ENCODE measurements around the gene COL26A1. TPM values are rescaled to one million over a fixed set of nuclear protein-coding genes. Genes with fewer than 3 reads are reported as not detected.

Gene COL26A1
- total RNA-seq, 2 experiments from 2014 or later, result not detected

- no peak for DNase-seq (ENCODE audit: low spot score)
- Histone ChIP-seq H2AFZ (ENCODE audit: low read length) (no peak overlapping the region), H3K9me2 (ENCODE audit: insufficient read depth, low read length) (no peaks in the 10 kb centered on the region), H3K79me2 (ENCODE audit: insufficient read depth, low read depth, low read length) (no peaks in the 10 kb centered on the region), H3K36me3 (ENCODE audit: insufficient read depth, low read length) (no peaks in the 10 kb centered on the region), H3K9me3 (ENCODE audit: low read length) (no peaks in the 10 kb centered on the region), H3K27ac (ENCODE audit: low read depth, low read length, poor library complexity, severe bottlenecking) (no peak overlapping the region), H3K4me2 (ENCODE audit: low read length) (no peak overlapping the region), H3K4me3 (ENCODE audit: low read depth, low read length, poor library complexity, severe bottlenecking) (no peak overlapping the region), H3K4me1 (ENCODE audit: insufficient read depth, low read length, poor library complexity, severe bottlenecking) (no peaks in the 10 kb centered on the region), H4K20me1 (ENCODE audit: insufficient read depth, low read length) (no peaks in the 10 kb centered on the region)
- no peak for TF ChIP-seq CTCF (conservative IDR thresholded peaks at IDR 0.05; ENCODE audit: low read length)
- no peak for TF ChIP-seq EZH2phosphoT487 (IDR thresholded peaks at IDR 0.05; ENCODE audit: borderline replicate concordance, low read depth, low read length)
- CTCF ChIA-PET (ENCODE audit: unreplicated experiment), result no interaction called here
- intact Hi-C loops (cut with micrococcal nuclease; ENCODE audit: unreplicated experiment), result no loop called here
- BruUV-seq (replicated peaks), result no TSS peak
- POLR2A ChIA-PET, result interaction anchor here (0.5 kb wide), 1 partner anchor 104 kb away, joined by 3 read pairs; no protein-coding TSS in a partner anchor
Observed at GRCh38 chr7:101555269-101555920, 192.7 kb downstream of the COL26A1 start.

GRCh38 chr7:101555921-101556275, 193.2 kb downstream of the COL26A1 start:
- H3K4me2 ChIP-seq (ENCODE audit: low read length), result no peak overlapping the region
- POLR2A ChIA-PET, result interaction anchor here (0.5 kb wide), 1 partner anchor 105 kb away, joined by 3 read pairs; no protein-coding TSS in a partner anchor
- no peaks in the 10 kb centered on the region for H3K79me2 ChIP-seq (ENCODE audit: insufficient read depth, low read depth, low read length)
- H3K4me1 ChIP-seq (ENCODE audit: insufficient read depth, low read length, poor library complexity, severe bottlenecking), result no peaks in the 10 kb centered on the region
- H3K4me3 ChIP-seq (ENCODE audit: low read depth, low read length, poor library complexity, severe bottlenecking), result no peak overlapping the region
- no TSS peak for BruUV-seq (replicated peaks)
- H3K9me2 ChIP-seq (ENCODE audit: insufficient read depth, low read length), result no peaks in the 10 kb centered on the region
- CTCF ChIA-PET (ENCODE audit: unreplicated experiment), result no interaction called here
- TF ChIP-seq CTCF (conservative IDR thresholded peaks at IDR 0.05; ENCODE audit: low read length) (no peak), EZH2phosphoT487 (IDR thresholded peaks at IDR 0.05; ENCODE audit: borderline replicate concordance, low read depth, low read length) (no peak)
- no peak overlapping the region for H3K27ac ChIP-seq (ENCODE audit: low read depth, low read length, poor library complexity, severe bottlenecking)
- H2AFZ ChIP-seq (ENCODE audit: low read length), result no peak overlapping the region
- no peak for DNase-seq (ENCODE audit: low spot score)
- H3K36me3 ChIP-seq (ENCODE audit: insufficient read depth, low read length), result no peaks in the 10 kb centered on the region
- no peaks in the 10 kb centered on the region for H4K20me1 ChIP-seq (ENCODE audit: insufficient read depth, low read length)
- H3K9me3 ChIP-seq (ENCODE audit: low read length), result no peaks in the 10 kb centered on the region
- intact Hi-C loops (cut with micrococcal nuclease; ENCODE audit: unreplicated experiment), result no loop called here

GRCh38 chr7:101556453-101556968, 193.8 kb downstream of the COL26A1 start:
- Histone ChIP-seq H3K4me2 (ENCODE audit: low read length) (no peak overlapping the region), H3K4me1 (ENCODE audit: insufficient read depth, low read length, poor library complexity, severe bottlenecking) (no peaks in the 10 kb centered on the region), H3K36me3 (ENCODE audit: insufficient read depth, low read length) (no peaks in the 10 kb centered on the region), H2AFZ (ENCODE audit: low read length) (no peak overlapping the region), H3K79me2 (ENCODE audit: insufficient read depth, low read depth, low read length) (no peaks in the 10 kb centered on the region), H4K20me1 (ENCODE audit: insufficient read depth, low read length) (no peaks in the 10 kb centered on the region), H3K9me3 (ENCODE audit: low read length) (no peaks in the 10 kb centered on the region), H3K27ac (ENCODE audit: low read depth, low read length, poor library complexity, severe bottlenecking) (no peak overlapping the region), H3K9me2 (ENCODE audit: insufficient read depth, low read length) (no peaks in the 10 kb centered on the region), H3K4me3 (ENCODE audit: low read depth, low read length, poor library complexity, severe bottlenecking) (no peak overlapping the region)
- POLR2A ChIA-PET, result no interaction called here
- intact Hi-C loops (cut with micrococcal nuclease; ENCODE audit: unreplicated experiment), result no loop called here
- CTCF ChIA-PET (ENCODE audit: unreplicated experiment), result no interaction called here
- DNase-seq (ENCODE audit: low spot score), result no peak
- TF ChIP-seq CTCF (conservative IDR thresholded peaks at IDR 0.05; ENCODE audit: low read length), result no peak
- no peak for TF ChIP-seq EZH2phosphoT487 (IDR thresholded peaks at IDR 0.05; ENCODE audit: borderline replicate concordance, low read depth, low read length)
- no TSS peak for BruUV-seq (replicated peaks)

All from OCI-LY7 (cell line).